BJ (cell line): Measurements from ENCODE around the gene CRYBG2. TPM values are rescaled to one million over a fixed set of nuclear protein-coding genes. Genes with fewer than 3 reads are reported as not detected.
"Not testable (repeated sequence)": the region's sequence is repeated elsewhere in the genome, so short reads cannot be mapped to it uniquely, and the experiment has no call there.

Source experiments
- CTCF ChIA-PET: fragments of 350-600 bp; formaldehyde crosslinking; extraction: SDS; loops from one replicate; lab custom pipeline; 2021; ENCODE audit warnings: antibody characterized with exemption, inconsistent platforms; lab: Yijun Ruan, JAX
- POLR2A ChIA-PET: fragments of 300-600 bp; sonication (Branson Sonifier 250); formaldehyde crosslinking; extraction: SDS; loops from one replicate; lab custom pipeline; 2021; ENCODE audit warnings: antibody characterized with exemption; lab: Charles Lee
- DNase-seq: peaks from one replicate; pipeline ENCODE4 v3.0.0-alpha.2; 2011; ENCODE audit warnings: low read depth
- H3K27me3 ChIP-seq: 2 replicates; pipeline ENCODE4 v1.6.0; 2011; ENCODE audit warnings: low read length; ENCODE audit not compliant: control insufficient read depth, insufficient read depth
- H3K36me3 ChIP-seq: 2 replicates; pipeline ENCODE4 v1.5.1; 2011; ENCODE audit warnings: low read length; ENCODE audit not compliant: control insufficient read depth, insufficient read depth
- H3K4me3 ChIP-seq: 2 replicates; pipeline ENCODE4 v1.5.1; 2011; ENCODE audit warnings: low read depth, mild to moderate bottlenecking, control low read depth, low read length
- CTCF ChIP-seq: IDR thresholded peaks from 2 replicates; pipeline ENCODE4 v1.5.1; 2011; ENCODE audit warnings: low read depth, mild to moderate bottlenecking, control low read depth, inconsistent platforms, low read length, moderate library complexity; ENCODE audit not compliant: insufficient read depth
- polyA plus RNA-seq: library from polyadenylated mRNA; depleted of rRNA; stranded (reverse); fragments of >200 nt; gene quantifications from 2 replicates; pipeline ENCODE4 v1.2.3, GENCODE V29; 2011

The CRYBG2 gene
- polyA plus RNA-seq, 1 experiment: 0.44 TPM

- POLR2A ChIA-PET: no interaction called here
- TF ChIP-seq CTCF: no peak
- no peaks in the 10 kb centered on the region for H3K36me3 ChIP-seq
- H3K4me3 ChIP-seq: no peak overlapping the region
- peaks cover 3% of the 10 kb centered on the region for H3K27me3 ChIP-seq
- CTCF ChIA-PET: interaction anchor here (0.6 to 5.0 kb wide), 6 partner anchors 9 to 566 kb away, joined by 3 to 30 read pairs (median 6); partner anchors contain the start of gene SH3BGRL3
- DNase-seq: no peak
These were observed 39.4 kb downstream of the CRYBG2 start for GRCh38 chr1:26314501-26314900.

- POLR2A ChIA-PET, DNase-seq, H3K4me3 ChIP-seq, H3K27me3 ChIP-seq, H3K36me3 ChIP-seq: not testable (repeated sequence)
- CTCF ChIA-PET: interaction anchor here (0.6 to 4.9 kb wide), 5 partner anchors 12 to 71 kb away, joined by 4 to 18 read pairs (median 7); no protein-coding TSS in a partner anchor
These were observed 45.7 kb downstream of the CRYBG2 start for GRCh38 chr1:26307966-26308899.

GRCh38 chr1:26307363-26307781, 46.6 kb downstream of the CRYBG2 start:
- H3K4me3 ChIP-seq: no peak overlapping the region
- H3K27me3 ChIP-seq: peaks cover 2% of the 10 kb centered on the region
- no peaks in the 10 kb centered on the region for H3K36me3 ChIP-seq
- POLR2A ChIA-PET: no interaction called here
- TF ChIP-seq CTCF: no peak
- DNase-seq: no peak
- CTCF ChIA-PET: interaction anchor here (0.6 to 4.9 kb wide), 4 partner anchors 13 to 72 kb away, joined by 3 to 18 read pairs (median 4); no protein-coding TSS in a partner anchor

GRCh38 chr1:26306290-26307229, 47.4 kb downstream of the CRYBG2 start, which contains the start of gene UBXN11:
UBXN11 (minus strand) TSS chr1:26306636; CDS start chr1:26302883, 3,753 bp downstream.
- H3K4me3 ChIP-seq: peak within 1 kb of the TSS; percentile 88
- H3K27me3 ChIP-seq: no peaks in the 10 kb centered on the region
- H3K36me3 ChIP-seq: no peaks in the 10 kb centered on the region
- peak; percentile 79 for DNase-seq
- CTCF ChIA-PET: interaction anchor here (0.6 to 4.9 kb wide), 5 partner anchors 9 to 70 kb away, joined by 3 to 18 read pairs (median 3); no protein-coding TSS in a partner anchor
- no peak for TF ChIP-seq CTCF
- POLR2A ChIA-PET: no interaction called here

GRCh38 chr1:26305667-26306289, 48.2 kb downstream of the CRYBG2 start:
- Histone ChIP-seq H3K27me3 (no peaks in the 10 kb centered on the region), H3K4me3 (peak overlapping the region; percentile 88), H3K36me3 (no peaks in the 10 kb centered on the region)
- no peak for DNase-seq
- ChIA-PET CTCF (interaction anchor here (1.7 to 2.5 kb wide), 2 partner anchors 10 to 21 kb away, joined by 6 to 8 read pairs; no protein-coding TSS in a partner anchor), POLR2A (no interaction called here)
- TF ChIP-seq CTCF: no peak
